Epithelial cell of esophagus (primary cell): ENCODE results near the gene TUBGCP5.
A peak's percentile ranks its signal among the peaks of the same experiment; 100 is the strongest.
"Not testable (repeated sequence)": the region's sequence is repeated elsewhere in the genome, so short reads cannot be mapped to it uniquely, and the experiment has no call there.

Experiments used
- DNase-seq: peaks from one replicate; pipeline ENCODE4 v3.0.0; 2010; ENCODE audit warnings: low read depth
- H3K4me3 ChIP-seq: 2 replicates; pipeline ENCODE4 v1.5.1; 2011; ENCODE audit warnings: mild to moderate bottlenecking, low read length, control low read depth
- CTCF ChIP-seq: IDR thresholded peaks from 2 replicates; pipeline ENCODE4 v1.5.1; 2011; ENCODE audit warnings: low read depth, mild to moderate bottlenecking, low read length, control low read depth, inconsistent platforms; ENCODE audit not compliant: insufficient read depth; ENCODE audit errors: missing control alignments

The TUBGCP5 gene

GRCh38 chr15:23055316-23055715 lies 15.9 kb upstream of the TUBGCP5 start:
- DNase-seq, result no peak
- no peak overlapping the region for H3K4me3 ChIP-seq
- no peak for TF ChIP-seq CTCF

GRCh38 chr15:23052522-23052921 lies 13.2 kb upstream of the TUBGCP5 start:
- H3K4me3 ChIP-seq, result no peak overlapping the region
- no peak for DNase-seq
- TF ChIP-seq CTCF, result no peak

GRCh38 chr15:23050708-23051107 lies 11.3 kb upstream of the TUBGCP5 start:
- H3K4me3 ChIP-seq, result no peak overlapping the region
- no peak for TF ChIP-seq CTCF
- DNase-seq, result no peak

GRCh38 chr15:23049984-23050628 lies 10.7 kb upstream of the TUBGCP5 start:
- no peak for TF ChIP-seq CTCF
- no peak overlapping the region for H3K4me3 ChIP-seq
- no peak for DNase-seq

GRCh38 chr15:23048572-23049282 lies 9.4 kb upstream of the TUBGCP5 start:
- not testable (repeated sequence) for DNase-seq, H3K4me3 ChIP-seq

- not testable (repeated sequence) for DNase-seq
Measured at GRCh38 chr15:23043987-23044386, 4.6 kb upstream of the TUBGCP5 start.

GRCh38 chr15:23043535-23043934 lies 4.2 kb upstream of the TUBGCP5 start:
- not testable (repeated sequence) for DNase-seq, H3K4me3 ChIP-seq

More at GRCh38 chr15:23043987-23044386, 4.6 kb upstream of the TUBGCP5 start:
- H3K4me3 ChIP-seq, result not testable (repeated sequence)

- not testable (repeated sequence) for H3K4me3 ChIP-seq, DNase-seq
Measured at GRCh38 chr15:23041736-23042135, 2.4 kb upstream of the TUBGCP5 start.

- no peak for TF ChIP-seq CTCF
- DNase-seq, result no peak
- peak overlapping the region; percentile 79 for H3K4me3 ChIP-seq
Measured at GRCh38 chr15:23039917-23040281, 530 bp upstream of the TUBGCP5 start.
